DOHH2 (cell line): Measurements from ENCODE around the gene ADAM19.

ENCODE experiments used
- H3F3A ChIP-seq: fragments of 200-600 bp; sonication (generic), shearing (Covaris generic); 2 replicates; pipeline ENCODE4 v1.6.0; 2016; ENCODE audit warnings: antibody characterized with exemption, mild to moderate bottlenecking; ENCODE audit not compliant: control insufficient read depth, insufficient read depth
- H3K27ac ChIP-seq: fragments of 200-600 bp; sonication (generic); 2 replicates; pipeline ENCODE4 v1.5.1; 2014; ENCODE audit warnings: low read depth, mild to moderate bottlenecking, low read length, moderate library complexity
- H3K27me3 ChIP-seq: fragments of 200-600 bp; sonication (generic); 2 replicates; pipeline ENCODE4 v1.6.1; 2014; ENCODE audit warnings: mild to moderate bottlenecking, low read length, mixed read lengths; ENCODE audit not compliant: control insufficient read depth
- H3K36me3 ChIP-seq: fragments of 200-600 bp; sonication (generic); 2 replicates; pipeline ENCODE4 v1.6.1; 2014; ENCODE audit warnings: mild to moderate bottlenecking, low read length, moderate library complexity, mixed read lengths; ENCODE audit not compliant: control insufficient read depth
- H3K4me1 ChIP-seq: fragments of 200-600 bp; sonication (generic); 2 replicates; pipeline ENCODE4 v1.6.1; 2014; ENCODE audit warnings: mild to moderate bottlenecking, low read length, mixed read lengths; ENCODE audit not compliant: control insufficient read depth
- H3K4me2 ChIP-seq: fragments of 200-600 bp; sonication (generic); 2 replicates; pipeline ENCODE4 v1.6.0; 2014; ENCODE audit warnings: mild to moderate bottlenecking, low read length, moderate library complexity
- H3K4me3 ChIP-seq: fragments of 200-600 bp; sonication (generic); 2 replicates; pipeline ENCODE4 v1.5.1; 2014; ENCODE audit warnings: mild to moderate bottlenecking, low read length, mixed read lengths
- H3K79me2 ChIP-seq: fragments of 200-600 bp; sonication (generic); 2 replicates; pipeline ENCODE4 v1.6.1; 2014; ENCODE audit warnings: mild to moderate bottlenecking, low read length, mixed read lengths; ENCODE audit not compliant: control insufficient read depth
- H3K9me2 ChIP-seq: fragments of 200-600 bp; sonication (generic); replicated peaks from 2 replicates; pipeline ENCODE4 v1.6.1; 2014; ENCODE audit warnings: mild to moderate bottlenecking, low read length, mixed read lengths; ENCODE audit not compliant: control insufficient read depth
- H3K9me3 ChIP-seq: fragments of 200-600 bp; sonication (generic); 2 replicates; pipeline ENCODE4 v1.6.1; 2014; ENCODE audit warnings: antibody characterized with exemption, low read length, mixed read lengths; ENCODE audit not compliant: control insufficient read depth, insufficient read depth
- H4K20me1 ChIP-seq: fragments of 200-600 bp; sonication (generic); 2 replicates; pipeline ENCODE4 v1.6.0; 2014; ENCODE audit warnings: low read depth, mild to moderate bottlenecking, antibody characterized with exemption, low read length, moderate library complexity; ENCODE audit not compliant: control insufficient read depth, insufficient read depth
- CTCF ChIP-seq: fragments of 200-600 bp; sonication (generic); IDR thresholded peaks from one replicate; pipeline ENCODE4 v1.5.1; 2014; ENCODE audit warnings: antibody characterized with exemption, mild to moderate bottlenecking, low read depth, low read length; ENCODE audit not compliant: poor library complexity, severe bottlenecking
- EZH2phosphoT487 ChIP-seq: fragments of 200-600 bp; sonication (generic); IDR thresholded peaks from 2 replicates; pipeline ENCODE4 v1.6.1; 2017; ENCODE audit warnings: borderline replicate concordance, mild to moderate bottlenecking, antibody characterized with exemption, low read length, moderate library complexity, mixed read lengths

The ADAM19 gene

GRCh38 chr5:157618191-157618765, 42.7 kb upstream of the ADAM19 start:
- Histone ChIP-seq H3K36me3 (no peaks in the 10 kb centered on the region), H3K4me2 (no peak overlapping the region), H3K27ac (no peak overlapping the region), H3K27me3 (no peaks in the 10 kb centered on the region), H3K4me3 (no peak overlapping the region), H3K9me2 (no peaks in the 10 kb centered on the region), H4K20me1 (no peaks in the 10 kb centered on the region), H3F3A (no peaks in the 10 kb centered on the region), H3K9me3 (no peaks in the 10 kb centered on the region), H3K79me2 (no peaks in the 10 kb centered on the region), H3K4me1 (peaks cover 6% of the 10 kb centered on the region; the same call in 1 of the 2 replicates)
- TF ChIP-seq EZH2phosphoT487 (no peak), CTCF (no peak)

GRCh38 chr5:157616785-157617184, 41.2 kb upstream of the ADAM19 start:
- Histone ChIP-seq H3K27ac (no peak overlapping the region), H3F3A (no peaks in the 10 kb centered on the region), H3K36me3 (no peaks in the 10 kb centered on the region), H3K79me2 (no peaks in the 10 kb centered on the region), H3K4me1 (peaks cover 6% of the 10 kb centered on the region; the same call in 1 of the 2 replicates), H3K9me3 (no peaks in the 10 kb centered on the region), H4K20me1 (no peaks in the 10 kb centered on the region), H3K4me3 (no peak overlapping the region), H3K9me2 (no peaks in the 10 kb centered on the region), H3K4me2 (no peak overlapping the region), H3K27me3 (no peaks in the 10 kb centered on the region)
- TF ChIP-seq CTCF, result no peak
- no peak for TF ChIP-seq EZH2phosphoT487

GRCh38 chr5:157613385-157614245, 38.0 kb upstream of the ADAM19 start:
- no peaks in the 10 kb centered on the region for H3F3A ChIP-seq
- no peaks in the 10 kb centered on the region for H4K20me1 ChIP-seq
- no peak overlapping the region for H3K27ac ChIP-seq
- no peak overlapping the region for H3K4me2 ChIP-seq
- H3K79me2 ChIP-seq, result no peaks in the 10 kb centered on the region
- TF ChIP-seq CTCF, result no peak
- TF ChIP-seq EZH2phosphoT487, result no peak
- no peaks in the 10 kb centered on the region for H3K36me3 ChIP-seq
- H3K4me3 ChIP-seq, result no peak overlapping the region
- H3K27me3 ChIP-seq, result no peaks in the 10 kb centered on the region
- H3K9me2 ChIP-seq, result no peaks in the 10 kb centered on the region
- H3K9me3 ChIP-seq, result no peaks in the 10 kb centered on the region
- peaks cover 9% of the 10 kb centered on the region for H3K4me1 ChIP-seq
